SK-N-SH (cell line): ENCODE measurements around the gene TAPBP. TPM values are rescaled to one million over a fixed set of nuclear protein-coding genes. Genes with fewer than 3 reads are reported as not detected.

Experiments used
- CTCF ChIA-PET: fragments of 300-600, 350-600 bp; formaldehyde crosslinking; extraction: SDS; loops from one replicate; lab custom pipeline; 2021; lab: Yijun Ruan, JAX
- POLR2A ChIA-PET: fragments of 350-600 bp; sonication (Branson Sonifier 250); formaldehyde crosslinking; extraction: SDS; loops from one replicate; lab custom pipeline; 2020; ENCODE audit warnings: antibody characterized with exemption, inconsistent platforms; lab: Yijun Ruan, JAX
- DNase-seq: peaks from one replicate; pipeline ENCODE4 v3.0.0; 2012
- H2AFZ ChIP-seq: fragments of 200-600 bp; sonication (generic); 2 replicates; pipeline ENCODE4 v1.8.1; 2016; ENCODE audit warnings: antibody characterized with exemption, mild to moderate bottlenecking, low read depth
- H3F3A ChIP-seq: fragments of 200-600 bp; sonication (generic); replicated peaks from 2 replicates; pipeline ENCODE3; 2016; ENCODE audit warnings: antibody characterized with exemption, mild to moderate bottlenecking; ENCODE audit not compliant: insufficient read depth
- H3K27ac ChIP-seq, 2 experiments: fragments of 200-500 bp in 1 of 2; fragments of 200-600 bp in 1 of 2; sonication (Bioruptor generic) in 1 of 2; sonication (generic), shearing (Covaris generic) in 1 of 2; 2 replicates each; pipeline versions ENCODE4 v1.5.1 to v1.6.1; 2014 to 2016; ENCODE audit warnings: low read depth in 2 of 2, inconsistent platforms in 1 of 2, low read length in 1 of 2, mild to moderate bottlenecking in 1 of 2, mixed read lengths in 1 of 2
- H3K27me3 ChIP-seq: fragments of 200-600 bp; sonication (generic), shearing (Covaris generic); 2 replicates; pipeline ENCODE4 v1.6.1; 2016; ENCODE audit warnings: mixed run types; ENCODE audit not compliant: insufficient read depth
- H3K36me3 ChIP-seq, 2 experiments: fragments of 200-500 bp in 1 of 2; fragments of 200-600 bp in 1 of 2; sonication (Bioruptor generic) in 1 of 2; sonication (generic) in 1 of 2; replicated peaks in 1 of 2; 2 replicates each; pipeline versions ENCODE3 to v1.5.1; 2014 to 2016; ENCODE audit warnings: low read length in 1 of 2, mild to moderate bottlenecking in 1 of 2; ENCODE audit not compliant: insufficient read depth in 2 of 2, control insufficient read depth in 1 of 2
- H3K4me1 ChIP-seq, 2 experiments: fragments of 200-500 bp in 1 of 2; fragments of 200-600 bp in 1 of 2; sonication (Bioruptor generic) in 1 of 2; sonication (generic), shearing (Covaris generic) in 1 of 2; 2 replicates each; pipeline versions ENCODE4 v1.5.1 to v1.6.1; 2014 to 2016; ENCODE audit warnings: low read depth in 1 of 2, low read length in 1 of 2, mixed run types in 1 of 2; ENCODE audit not compliant: insufficient read depth in 2 of 2, control insufficient read depth in 1 of 2
- H3K4me2 ChIP-seq: fragments of 200-600 bp; sonication (generic), shearing (Covaris generic); 2 replicates; pipeline ENCODE4 v1.6.1; 2017; ENCODE audit warnings: mixed run types
- H3K4me3 ChIP-seq, 2 experiments: fragments of 200-500 bp in 1 of 2; fragments of 200-600 bp in 1 of 2; sonication (Bioruptor generic) in 1 of 2; sonication (generic), shearing (Covaris generic) in 1 of 2; 2 replicates each; pipeline versions ENCODE4 v1.5.1 to v1.8.1; 2014 to 2016; ENCODE audit warnings: low read depth in 2 of 2, inconsistent platforms in 1 of 2, low read length in 1 of 2, mild to moderate bottlenecking in 1 of 2, mixed read lengths in 1 of 2, moderate library complexity in 1 of 2
- H3K79me2 ChIP-seq: fragments of 200-600 bp; sonication (generic); 2 replicates; pipeline ENCODE4 v1.8.1; 2017; ENCODE audit warnings: mild to moderate bottlenecking; ENCODE audit not compliant: insufficient read depth
- H3K9ac ChIP-seq: fragments of 200-600 bp; sonication (generic); 2 replicates; pipeline ENCODE4 v1.6.1; 2017; ENCODE audit warnings: mixed run types
- H3K9me2 ChIP-seq: fragments of 200-600 bp; sonication (generic); 2 replicates; pipeline ENCODE4 v1.6.1; 2017; ENCODE audit warnings: mixed run types
- H3K9me3 ChIP-seq: fragments of 200-600 bp; sonication (generic); 2 replicates; pipeline ENCODE4 v1.6.1; 2017; ENCODE audit warnings: mixed run types, mild to moderate bottlenecking, moderate library complexity
- H4K20me1 ChIP-seq: fragments of 200-600 bp; sonication (generic); 2 replicates; pipeline ENCODE4 v1.6.1; 2017; ENCODE audit warnings: mild to moderate bottlenecking, mixed run types; ENCODE audit not compliant: insufficient read depth
- CHD2 ChIP-seq: fragments of 150-350 bp; IDR thresholded peaks from 2 replicates; pipeline ENCODE4 v1.6.1; 2018; ENCODE audit warnings: low read length; ENCODE audit not compliant: partially characterized antibody
- ELF1 ChIP-seq: IDR thresholded peaks from 2 replicates; pipeline ENCODE4 v1.4.0; 2012
- EZH2phosphoT487 ChIP-seq: fragments of 200-600 bp; sonication (generic); IDR thresholded peaks from 2 replicates; pipeline ENCODE4 v1.6.1; 2017; ENCODE audit warnings: low read depth, mixed run types, mild to moderate bottlenecking, antibody characterized with exemption, moderate library complexity, borderline replicate concordance
- FOSL2 ChIP-seq: IDR thresholded peaks from 2 replicates; pipeline ENCODE4 v1.4.0; 2012; ENCODE audit warnings: low read depth, mild to moderate bottlenecking, moderate library complexity, borderline replicate concordance
- FOXJ3 ChIP-seq: sonication (generic); formaldehyde crosslinking; IDR thresholded peaks from 2 replicates; pipeline ENCODE4 v1.5.1; 2020; ENCODE audit warnings: mild to moderate bottlenecking, missing genetic modification reagents
- GABPA ChIP-seq: IDR thresholded peaks from 2 replicates; pipeline ENCODE4 v1.4.0; 2012; ENCODE audit warnings: low read depth, mild to moderate bottlenecking
- GATA2 ChIP-seq: sonication (generic); formaldehyde crosslinking; IDR thresholded peaks from 2 replicates; pipeline ENCODE4 v1.5.0; 2020; ENCODE audit warnings: mild to moderate bottlenecking, missing genetic modification reagents
- JUND ChIP-seq: IDR thresholded peaks from 2 replicates; pipeline ENCODE4 v1.4.0; 2012
- MEF2A ChIP-seq: IDR thresholded peaks from 2 replicates; pipeline ENCODE4 v1.4.0; 2012; ENCODE audit warnings: low read depth, borderline replicate concordance
- MXI1 ChIP-seq: IDR thresholded peaks from 2 replicates; pipeline ENCODE4 v1.6.1; 2012; ENCODE audit warnings: mild to moderate bottlenecking, low read depth, low read length, improper control_type of control experiment
- NFIC ChIP-seq: IDR thresholded peaks from 2 replicates; pipeline ENCODE4 v1.4.0; 2012; ENCODE audit warnings: borderline replicate concordance
- NRF1 ChIP-seq: IDR thresholded peaks from 2 replicates; pipeline ENCODE4 v1.6.1; 2012; ENCODE audit warnings: low read depth, mild to moderate bottlenecking, low read length
- RAD21 ChIP-seq: IDR thresholded peaks from 2 replicates; pipeline ENCODE4 v1.6.1; 2012; ENCODE audit warnings: mild to moderate bottlenecking, low read length
- RCOR1 ChIP-seq: fragments of 150-350 bp; IDR thresholded peaks from 2 replicates; pipeline ENCODE4 v1.6.1; 2017; ENCODE audit warnings: antibody characterized with exemption, low read length
- RFX5 ChIP-seq: IDR thresholded peaks from 2 replicates; pipeline ENCODE4 v1.6.1; 2012; ENCODE audit warnings: mild to moderate bottlenecking, improper control_type of control experiment, low read length
- RXRA ChIP-seq: IDR thresholded peaks from 2 replicates; pipeline ENCODE4 v1.4.0; 2012; ENCODE audit warnings: low read depth, mild to moderate bottlenecking, borderline replicate concordance
- SIN3A ChIP-seq: IDR thresholded peaks from 2 replicates; pipeline ENCODE4 v1.6.1; 2012; ENCODE audit warnings: low read depth, mild to moderate bottlenecking, low read length, moderate library complexity, borderline replicate concordance
- SMC3 ChIP-seq: IDR thresholded peaks from 2 replicates; pipeline ENCODE4 v1.6.1; 2012; ENCODE audit warnings: low read depth, low read length, improper control_type of control experiment
- TAF1 ChIP-seq: IDR thresholded peaks from 2 replicates; pipeline ENCODE4 v1.6.1; 2012; ENCODE audit warnings: low read depth, mild to moderate bottlenecking, low read length, moderate library complexity, borderline replicate concordance
- TEAD4 ChIP-seq: IDR thresholded peaks from 2 replicates; pipeline ENCODE4 v1.4.0; 2012; ENCODE audit warnings: mild to moderate bottlenecking, borderline replicate concordance; ENCODE audit not compliant: insufficient read depth
- WGBS: methylation state at CpG from one replicate; pipeline ENCODE4 v1.1.6; 2017; ENCODE audit warnings: low lambda C conversion rate; 5-methylcytosine and 5-hydroxymethylcytosine counted together
- polyA plus RNA-seq, 3 experiments: library from polyadenylated mRNA; depleted of rRNA; stranded (reverse); fragments of >200 nt; gene quantifications; 2 replicates each; pipeline ENCODE4 v1.2.3, GENCODE V29; 2012
- TF ChIP-seq, protein P1 (sequence below): fragments of 150-350 bp; IDR thresholded peaks from 2 replicates; pipeline ENCODE4 v1.6.1; 2016; ENCODE audit warnings: mild to moderate bottlenecking, low read depth, low read length
- TF ChIP-seq, protein P2 (sequence below): IDR thresholded peaks from 2 replicates; pipeline ENCODE4; 2012
- TF ChIP-seq, protein P3 (sequence below): IDR thresholded peaks from 2 replicates; pipeline ENCODE4 v1.4.0; 2012; ENCODE audit warnings: low read depth, borderline replicate concordance
- TF ChIP-seq, protein P4 (sequence below): fragments of 200-600 bp; sonication (generic); IDR thresholded peaks from 2 replicates; pipeline ENCODE4 v1.6.1; 2017; ENCODE audit warnings: antibody characterized with exemption, mild to moderate bottlenecking, moderate library complexity
- TF ChIP-seq, protein P5 (sequence below): fragments of 150-350 bp; IDR thresholded peaks from 2 replicates; pipeline ENCODE4 v1.6.1; 2017; ENCODE audit warnings: antibody characterized with exemption, low read length, low read depth, borderline replicate concordance
- TF ChIP-seq, protein P6 (sequence below): IDR thresholded peaks from 2 replicates; pipeline ENCODE4 v1.4.0; 2012; ENCODE audit warnings: low read depth

Gene TAPBP
- polyA plus RNA-seq, 1 of the 3 experiments (the other 2 are of a cell fraction) = 44.5 TPM

DNA sequence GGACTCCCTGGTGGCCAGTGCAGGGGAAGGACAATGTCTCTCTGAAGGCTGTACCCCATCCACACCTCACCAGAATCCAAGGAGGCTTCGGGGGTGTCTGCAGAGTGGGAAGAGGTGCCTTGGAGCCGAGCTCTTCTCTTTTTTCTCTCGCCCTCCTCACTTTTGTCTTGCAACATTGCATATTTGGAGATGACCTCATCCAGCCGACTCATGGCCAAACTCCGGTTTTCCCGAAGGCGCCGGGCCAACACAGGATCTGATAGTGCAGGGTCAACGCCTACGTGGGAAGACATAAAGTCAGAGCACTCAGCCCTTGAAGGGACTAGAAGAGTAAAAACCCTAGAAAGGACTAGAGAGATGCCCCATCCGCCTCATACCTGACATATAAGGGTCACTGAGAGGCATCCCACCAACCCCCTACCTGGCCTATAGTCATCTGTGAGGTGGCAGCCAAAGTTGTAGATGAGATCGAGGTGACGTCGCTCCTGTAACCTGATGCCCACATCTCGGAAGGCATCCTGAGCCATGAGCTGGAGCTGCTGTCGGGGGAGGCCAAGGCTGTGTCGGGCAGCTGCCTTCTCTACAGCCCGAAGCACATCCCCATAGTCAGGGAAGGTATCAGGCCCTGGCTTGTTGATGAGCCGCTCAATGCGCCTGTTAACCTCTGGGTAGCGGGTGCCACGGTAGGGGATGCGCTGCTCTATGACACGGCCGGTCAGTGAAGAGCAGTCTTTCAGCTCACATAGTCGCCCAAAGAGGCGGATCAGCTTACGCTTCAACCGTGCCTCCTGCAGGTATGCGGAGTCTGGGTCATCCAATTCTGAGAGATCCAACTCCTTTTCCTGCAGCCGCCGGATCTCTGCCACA lies 6.7 kb upstream of the TAPBP start:
- DNase-seq = no peak
- no peaks in the 10 kb centered on the region for H3K27me3 ChIP-seq
- H3K9me3 ChIP-seq = no peaks in the 10 kb centered on the region
- H3K4me3 ChIP-seq = peak overlapping the region; percentile 79 to 91
- no peaks in the 10 kb centered on the region for H3K9me2 ChIP-seq
- no peak overlapping the region for H2AFZ ChIP-seq
- ChIA-PET POLR2A (interaction anchor here (0.8 kb wide), 1 partner anchor 48 kb away, joined by 3 read pairs; the partner anchor contains the start of gene RPS18), CTCF (interaction anchor here (0.6 to 4.5 kb wide), 4 partner anchors 23 to 380 kb away, joined by 3 to 16 read pairs (median 6); no protein-coding TSS in a partner anchor)
- peaks cover 35 to 51% of the 10 kb centered on the region in 2 experiments; a peak in 3 of 4 replicates for H3K4me1 ChIP-seq
- H3K36me3 ChIP-seq = peaks cover 19 to 27% of the 10 kb centered on the region in 2 experiments
- peak overlapping the region; percentile 54 to 88 for H3K27ac ChIP-seq
- WGBS = 30% methylated on average over 26 of the region's 32 CpGs
- peaks cover 45% of the 10 kb centered on the region for H3K79me2 ChIP-seq
- H3K4me2 ChIP-seq = peak overlapping the region; percentile 99
- H3F3A ChIP-seq = peaks cover 49% of the 10 kb centered on the region
- no peaks in the 10 kb centered on the region for H4K20me1 ChIP-seq
- peak overlapping the region; percentile 87 for H3K9ac ChIP-seq
- TF ChIP-seq, protein P1, sequence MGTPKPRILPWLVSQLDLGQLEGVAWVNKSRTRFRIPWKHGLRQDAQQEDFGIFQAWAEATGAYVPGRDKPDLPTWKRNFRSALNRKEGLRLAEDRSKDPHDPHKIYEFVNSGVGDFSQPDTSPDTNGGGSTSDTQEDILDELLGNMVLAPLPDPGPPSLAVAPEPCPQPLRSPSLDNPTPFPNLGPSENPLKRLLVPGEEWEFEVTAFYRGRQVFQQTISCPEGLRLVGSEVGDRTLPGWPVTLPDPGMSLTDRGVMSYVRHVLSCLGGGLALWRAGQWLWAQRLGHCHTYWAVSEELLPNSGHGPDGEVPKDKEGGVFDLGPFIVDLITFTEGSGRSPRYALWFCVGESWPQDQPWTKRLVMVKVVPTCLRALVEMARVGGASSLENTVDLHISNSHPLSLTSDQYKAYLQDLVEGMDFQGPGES = no peak
- TF ChIP-seq, protein P2, sequence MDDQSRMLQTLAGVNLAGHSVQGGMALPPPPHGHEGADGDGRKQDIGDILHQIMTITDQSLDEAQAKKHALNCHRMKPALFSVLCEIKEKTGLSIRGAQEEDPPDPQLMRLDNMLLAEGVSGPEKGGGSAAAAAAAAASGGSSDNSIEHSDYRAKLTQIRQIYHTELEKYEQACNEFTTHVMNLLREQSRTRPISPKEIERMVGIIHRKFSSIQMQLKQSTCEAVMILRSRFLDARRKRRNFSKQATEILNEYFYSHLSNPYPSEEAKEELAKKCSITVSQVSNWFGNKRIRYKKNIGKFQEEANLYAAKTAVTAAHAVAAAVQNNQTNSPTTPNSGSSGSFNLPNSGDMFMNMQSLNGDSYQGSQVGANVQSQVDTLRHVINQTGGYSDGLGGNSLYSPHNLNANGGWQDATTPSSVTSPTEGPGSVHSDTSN = no peak
- TF ChIP-seq RAD21 (no peak), RXRA (no peak), JUND (peak; percentile 58; the same call in 1 of the 2 replicates), RCOR1 (no peak), CHD2 (no peak), GABPA (no peak), TAF1 (no peak), EZH2phosphoT487 (no peak), SIN3A (no peak), FOXJ3 (CRISPR knock-in tag) (no peak), NRF1 (no peak), FOSL2 (peak; percentile 60; the same call in 1 of the 2 replicates), ELF1 (no peak), MEF2A (no peak; the same call in 1 of the 2 replicates), MXI1 (no peak), TEAD4 (no peak), GATA2 (CRISPR knock-in tag) (no peak), RFX5 (no peak), NFIC (peak; percentile 73), SMC3 (no peak)
- TF ChIP-seq, protein P3, sequence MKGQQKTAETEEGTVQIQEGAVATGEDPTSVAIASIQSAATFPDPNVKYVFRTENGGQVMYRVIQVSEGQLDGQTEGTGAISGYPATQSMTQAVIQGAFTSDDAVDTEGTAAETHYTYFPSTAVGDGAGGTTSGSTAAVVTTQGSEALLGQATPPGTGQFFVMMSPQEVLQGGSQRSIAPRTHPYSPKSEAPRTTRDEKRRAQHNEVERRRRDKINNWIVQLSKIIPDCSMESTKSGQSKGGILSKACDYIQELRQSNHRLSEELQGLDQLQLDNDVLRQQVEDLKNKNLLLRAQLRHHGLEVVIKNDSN = no peak
- TF ChIP-seq, protein P4, sequence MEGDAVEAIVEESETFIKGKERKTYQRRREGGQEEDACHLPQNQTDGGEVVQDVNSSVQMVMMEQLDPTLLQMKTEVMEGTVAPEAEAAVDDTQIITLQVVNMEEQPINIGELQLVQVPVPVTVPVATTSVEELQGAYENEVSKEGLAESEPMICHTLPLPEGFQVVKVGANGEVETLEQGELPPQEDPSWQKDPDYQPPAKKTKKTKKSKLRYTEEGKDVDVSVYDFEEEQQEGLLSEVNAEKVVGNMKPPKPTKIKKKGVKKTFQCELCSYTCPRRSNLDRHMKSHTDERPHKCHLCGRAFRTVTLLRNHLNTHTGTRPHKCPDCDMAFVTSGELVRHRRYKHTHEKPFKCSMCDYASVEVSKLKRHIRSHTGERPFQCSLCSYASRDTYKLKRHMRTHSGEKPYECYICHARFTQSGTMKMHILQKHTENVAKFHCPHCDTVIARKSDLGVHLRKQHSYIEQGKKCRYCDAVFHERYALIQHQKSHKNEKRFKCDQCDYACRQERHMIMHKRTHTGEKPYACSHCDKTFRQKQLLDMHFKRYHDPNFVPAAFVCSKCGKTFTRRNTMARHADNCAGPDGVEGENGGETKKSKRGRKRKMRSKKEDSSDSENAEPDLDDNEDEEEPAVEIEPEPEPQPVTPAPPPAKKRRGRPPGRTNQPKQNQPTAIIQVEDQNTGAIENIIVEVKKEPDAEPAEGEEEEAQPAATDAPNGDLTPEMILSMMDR = no peak
- TF ChIP-seq, protein P5, sequence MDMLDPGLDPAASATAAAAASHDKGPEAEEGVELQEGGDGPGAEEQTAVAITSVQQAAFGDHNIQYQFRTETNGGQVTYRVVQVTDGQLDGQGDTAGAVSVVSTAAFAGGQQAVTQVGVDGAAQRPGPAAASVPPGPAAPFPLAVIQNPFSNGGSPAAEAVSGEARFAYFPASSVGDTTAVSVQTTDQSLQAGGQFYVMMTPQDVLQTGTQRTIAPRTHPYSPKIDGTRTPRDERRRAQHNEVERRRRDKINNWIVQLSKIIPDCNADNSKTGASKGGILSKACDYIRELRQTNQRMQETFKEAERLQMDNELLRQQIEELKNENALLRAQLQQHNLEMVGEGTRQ = no peak
- TF ChIP-seq, protein P6, sequence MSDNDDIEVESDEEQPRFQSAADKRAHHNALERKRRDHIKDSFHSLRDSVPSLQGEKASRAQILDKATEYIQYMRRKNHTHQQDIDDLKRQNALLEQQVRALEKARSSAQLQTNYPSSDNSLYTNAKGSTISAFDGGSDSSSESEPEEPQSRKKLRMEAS = peak; percentile 85
